Bronchial epithelial cell (primary cell): Measurements from ENCODE around the gene SMAD3. TPM values are rescaled to one million over a fixed set of nuclear protein-coding genes. Genes with fewer than 3 reads are reported as not detected.

Experiments
- DNase-seq: peaks from one replicate; pipeline ENCODE4 v3.0.0-alpha.2; 2010; ENCODE audit warnings: low read depth
- FAIRE-seq: peaks from 2 replicates; lab custom pipeline; 2011; peaks lifted over from hg19 to GRCh38; lab: Jason Lieb, UNC
- H3K27me3 ChIP-seq: 2 replicates; pipeline ENCODE4 v1.5.1; 2011; ENCODE audit warnings: low read length; ENCODE audit not compliant: control insufficient read depth, insufficient read depth
- H3K36me3 ChIP-seq: 2 replicates; pipeline ENCODE4 v1.5.1; 2011; ENCODE audit warnings: low read length; ENCODE audit not compliant: control insufficient read depth, insufficient read depth
- H3K4me3 ChIP-seq: 2 replicates; pipeline ENCODE4 v1.5.1; 2011; ENCODE audit warnings: mild to moderate bottlenecking, low read depth, low read length, control low read depth
- CTCF ChIP-seq: IDR thresholded peaks from 2 replicates; pipeline ENCODE4 v1.5.1; 2011; ENCODE audit warnings: mild to moderate bottlenecking, moderate library complexity, low read length, control low read depth, inconsistent platforms; ENCODE audit not compliant: insufficient read depth, severe bottlenecking
- total RNA-seq: library from RNA; depleted of rRNA; stranded (reverse); fragments of >200 nt; gene quantifications from 2 replicates; pipeline ENCODE4 v1.2.1, GENCODE V29; 2014

The SMAD3 gene
- total RNA-seq, 1 donor from 2014 or later, result 9.5 TPM

GRCh38 chr15:67066959-67067853 lies 1.8 kb downstream of the SMAD3 start:
- no peak for FAIRE-seq
- Histone ChIP-seq H3K4me3 (peak overlapping the region; percentile 92), H3K27me3 (no peaks in the 10 kb centered on the region), H3K36me3 (peaks cover 3% of the 10 kb centered on the region)
- TF ChIP-seq CTCF, result no peak
- DNase-seq, result no peak

DNA sequence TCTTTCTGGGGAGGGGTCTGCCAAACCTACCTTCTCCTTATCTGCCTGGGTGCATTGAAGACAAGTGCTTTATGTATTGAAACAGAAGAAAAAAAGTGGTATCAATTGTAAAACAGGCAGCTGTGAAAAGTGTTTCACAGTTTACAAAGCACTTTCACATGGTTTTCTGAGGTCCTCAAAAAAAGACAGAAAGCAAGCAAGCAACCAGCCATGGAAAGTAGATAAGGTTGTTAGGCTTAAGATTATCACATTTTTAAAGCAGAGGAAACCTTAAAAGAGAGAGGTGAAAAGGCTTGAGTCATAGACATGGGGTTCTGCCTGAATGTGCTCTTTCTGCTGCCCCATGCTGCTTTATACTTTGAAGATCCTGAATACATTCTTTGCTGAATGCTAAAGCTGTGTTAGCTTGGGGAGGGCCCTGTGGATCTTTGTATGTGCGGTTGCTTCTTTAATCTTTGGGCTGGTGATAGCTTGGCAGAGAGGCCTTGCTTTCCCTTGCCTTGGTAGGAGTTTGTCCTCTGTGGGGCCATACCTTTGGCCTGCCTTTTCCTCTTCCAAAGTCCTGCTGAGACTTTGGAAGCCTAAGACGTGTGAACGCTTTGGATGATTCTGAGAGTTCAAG lies 2.6 kb downstream of the SMAD3 start:
- Histone ChIP-seq H3K27me3 (no peaks in the 10 kb centered on the region), H3K36me3 (peaks cover 6% of the 10 kb centered on the region), H3K4me3 (peak overlapping the region; percentile 92)
- TF ChIP-seq CTCF, result no peak
- FAIRE-seq, result no peak
- DNase-seq, result no peak

GRCh38 chr15:67068710-67069400 lies 3.5 kb downstream of the SMAD3 start:
- FAIRE-seq, result no peak
- H3K27me3 ChIP-seq, result no peaks in the 10 kb centered on the region
- peak overlapping the region; percentile 92 for H3K4me3 ChIP-seq

GRCh38 chr15:67070150-67070549 lies 4.7 kb downstream of the SMAD3 start:
- Histone ChIP-seq H3K4me3 (no peak overlapping the region), H3K27me3 (no peaks in the 10 kb centered on the region), H3K36me3 (peaks cover 6% of the 10 kb centered on the region)
- FAIRE-seq (no peak), DNase-seq (no peak)
- TF ChIP-seq CTCF, result no peak

More at GRCh38 chr15:67068710-67069400, 3.5 kb downstream of the SMAD3 start:
- TF ChIP-seq CTCF, result no peak
- DNase-seq, result no peak
- peaks cover 6% of the 10 kb centered on the region for H3K36me3 ChIP-seq

- TF ChIP-seq CTCF, result no peak
- Histone ChIP-seq H3K4me3 (no peak overlapping the region), H3K36me3 (peaks cover 6% of the 10 kb centered on the region), H3K27me3 (no peaks in the 10 kb centered on the region)
- FAIRE-seq, result no peak
- DNase-seq, result no peak
Observed at GRCh38 chr15:67070892-67071664, 5.7 kb downstream of the SMAD3 start.
